ENCODE measurements around the gene CR2.
"Not testable (repeated sequence)": the region's sequence is repeated elsewhere in the genome, so short reads cannot be mapped to it uniquely, and the experiment has no call there.

The CR2 gene

GRCh38 chr1:207516729-207517128, 62.6 kb downstream of the CR2 start:
- no peak for DNase-seq

- DNase-seq = no peak
These were observed 64.6 kb downstream of the CR2 start for GRCh38 chr1:207518608-207519236.

DNA sequence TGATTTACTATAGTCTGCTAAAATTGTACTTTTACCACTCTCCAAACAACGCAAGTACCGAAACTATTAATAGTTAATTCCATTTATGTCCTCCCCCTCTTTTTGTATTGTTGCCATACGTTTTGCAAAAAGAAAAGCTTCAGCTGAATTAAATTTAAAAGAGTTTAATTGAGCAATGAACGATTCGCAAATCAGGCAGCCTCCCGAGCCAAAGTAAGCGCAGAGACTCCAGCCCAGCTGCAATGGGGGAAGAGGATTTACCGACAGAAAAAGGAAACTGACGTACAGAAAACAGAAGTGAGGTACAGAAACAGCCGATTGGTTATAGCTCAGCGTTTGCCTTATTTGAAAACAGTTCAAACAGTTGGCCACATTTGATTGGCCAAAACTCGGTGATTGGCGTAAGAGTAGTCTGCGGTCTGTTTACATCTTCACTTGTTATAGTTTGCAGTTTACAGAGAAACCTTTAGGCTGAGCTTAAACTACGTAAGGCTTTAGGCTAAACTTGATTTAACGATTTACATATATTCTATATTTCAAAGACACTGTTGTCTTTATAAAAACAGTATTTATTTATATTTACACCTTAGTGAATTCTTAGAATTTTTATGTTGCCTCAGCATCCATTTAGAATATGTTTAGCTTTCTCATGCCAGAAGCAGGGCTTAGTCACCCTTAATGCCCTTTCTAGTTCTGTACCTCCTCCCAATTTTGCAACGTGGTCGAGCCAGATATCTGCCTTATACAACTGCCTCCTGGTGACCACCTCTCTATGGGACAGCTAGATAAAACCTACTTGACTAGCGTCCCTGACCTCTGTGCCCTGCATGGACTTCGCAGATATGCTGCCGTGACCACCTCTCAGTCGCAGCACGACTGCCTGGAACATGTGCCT, 65.6 kb downstream of the CR2 start:
- DNase-seq = no peak

DNA sequence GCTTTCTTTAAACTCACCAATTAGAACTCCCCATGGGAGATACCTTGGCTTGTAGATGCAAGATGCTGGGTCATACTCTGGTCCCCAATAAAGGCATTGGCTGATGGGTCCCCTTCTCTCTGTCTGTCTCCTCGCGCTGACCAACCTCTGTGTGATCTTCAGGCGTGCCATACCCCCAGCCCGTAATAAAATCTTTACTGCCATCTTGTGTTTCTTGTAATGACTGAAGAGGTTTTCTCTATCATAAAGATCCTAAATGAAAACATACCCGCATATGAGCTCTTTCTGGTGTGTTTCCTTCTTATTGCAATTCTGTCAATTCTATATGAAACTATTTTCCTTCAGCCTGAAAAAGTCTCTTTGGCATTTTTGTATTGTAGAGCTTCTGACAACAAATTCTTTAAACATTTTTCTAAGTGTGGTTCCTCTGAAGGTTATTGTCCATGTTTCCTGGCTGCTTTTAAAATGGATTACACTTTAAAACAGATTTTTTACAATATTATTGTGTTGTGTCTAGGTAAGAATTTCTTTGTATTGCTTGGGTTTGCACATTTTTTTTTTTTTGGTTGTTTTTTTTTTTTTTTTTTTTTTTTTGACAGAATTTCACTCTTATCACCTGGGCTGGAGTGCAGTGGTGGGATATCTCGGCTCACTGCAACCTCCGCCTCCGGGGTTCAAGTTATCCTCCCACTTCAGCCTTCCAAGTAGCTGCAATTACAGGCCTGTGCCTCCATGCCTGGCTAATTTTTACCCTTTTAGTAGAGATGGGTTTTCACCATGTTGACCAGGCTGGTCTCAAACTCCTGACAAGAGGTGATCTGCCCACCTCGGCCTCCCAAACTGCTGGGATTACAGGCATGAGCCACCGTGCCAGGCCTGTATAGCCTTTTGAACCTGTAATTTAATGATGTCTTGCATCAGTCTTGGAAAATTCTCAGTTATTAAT, 66.5 kb downstream of the CR2 start:
- DNase-seq = not testable (repeated sequence)

- not testable (repeated sequence) for DNase-seq
These were observed 71.1 kb downstream of the CR2 start for GRCh38 chr1:207525239-207525638.

GRCh38 chr1:207528401-207528800, 74.3 kb downstream of the CR2 start:
- DNase-seq = not testable (repeated sequence)

DNA sequence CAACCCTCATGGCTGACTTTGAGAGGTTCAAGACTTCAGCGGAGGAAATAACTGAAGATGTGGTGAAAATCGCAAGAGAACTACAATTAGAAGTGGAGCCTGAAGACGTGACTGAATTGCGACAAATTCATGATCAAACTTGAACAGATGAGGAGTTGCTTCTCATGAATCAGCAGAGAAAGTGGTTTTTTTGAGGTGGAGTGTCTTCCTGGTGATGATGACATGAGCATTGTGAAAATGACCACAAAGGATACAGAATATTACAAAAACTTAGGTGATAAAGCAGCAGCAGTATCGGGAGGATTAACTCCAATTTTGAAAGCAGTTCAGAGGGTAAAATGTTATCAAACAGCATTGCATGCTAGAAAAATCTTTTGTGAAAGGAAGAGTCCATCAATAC, 82.1 kb downstream of the CR2 start:
- not testable (repeated sequence) for DNase-seq

All from T-helper 9 cell (primary cell).